ENCODE measurements around the gene CTNND2.
"Not testable (repeated sequence)": the region's sequence is repeated elsewhere in the genome, so short reads cannot be mapped to it uniquely, and the experiment has no call there.

Gene CTNND2

DNA sequence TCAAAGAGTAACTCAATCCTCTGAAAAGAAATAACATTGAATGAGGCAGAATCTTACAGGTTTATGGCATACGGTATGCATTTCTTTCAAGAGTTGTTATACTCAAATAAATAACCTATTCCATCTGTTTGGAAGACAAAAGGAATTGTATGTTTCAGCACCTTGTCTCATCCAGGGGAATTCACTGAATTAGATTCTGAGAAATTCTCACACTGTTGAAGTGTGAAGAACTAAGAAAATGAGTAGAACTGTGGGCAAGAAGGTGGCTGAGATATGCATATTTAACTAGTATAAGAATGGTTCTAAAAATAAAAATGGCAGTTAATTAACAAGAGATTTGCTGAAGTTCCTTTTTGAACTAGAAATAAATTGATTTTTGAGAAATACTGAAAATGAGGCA is 863.9 kb downstream of the CTNND2 start:
- no peak for DNase-seq (ENCODE audit: low read depth, low spot score)

DNA sequence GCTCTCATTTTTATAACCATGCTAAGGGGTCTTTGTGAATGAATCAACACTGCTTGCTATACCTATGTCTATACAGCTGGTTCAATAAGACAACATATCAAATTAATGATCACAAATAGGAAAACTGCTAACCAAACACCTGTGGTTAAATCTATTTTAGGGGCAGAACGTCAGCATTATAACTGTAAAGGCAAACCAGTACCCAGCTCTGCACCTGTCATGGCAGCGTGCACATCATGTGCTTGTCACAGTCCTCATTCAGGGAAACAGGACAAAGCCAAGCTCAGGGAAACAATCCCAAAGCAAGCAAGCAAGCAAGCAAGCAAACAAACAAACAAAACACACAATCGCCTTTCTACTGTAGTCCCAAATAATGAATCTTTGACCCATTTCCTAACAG is 865.5 kb downstream of the CTNND2 start:
- DNase-seq (ENCODE audit: low read depth, low spot score), result no peak

DNA sequence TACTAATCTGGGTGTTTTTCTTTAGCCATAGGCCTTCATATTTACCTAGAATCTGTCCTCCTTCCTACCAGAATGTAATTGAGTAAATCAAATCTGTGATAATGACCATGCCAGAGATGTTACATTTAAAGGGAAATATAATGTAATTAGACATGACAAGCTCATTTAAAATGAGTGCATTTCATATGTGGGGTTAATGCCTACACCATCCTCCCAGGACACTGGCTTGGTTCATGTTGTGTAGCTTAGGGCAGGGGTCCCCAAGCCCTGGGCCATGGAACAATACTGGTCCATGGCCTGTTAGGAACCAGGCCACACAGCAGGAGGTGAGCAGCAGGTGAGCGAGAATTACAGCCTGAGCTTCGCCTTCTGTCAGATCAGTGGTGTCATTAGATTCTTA is 866.3 kb downstream of the CTNND2 start:
- no peak for DNase-seq (ENCODE audit: low read depth, low spot score)

GRCh38 chr5:11037080-11037479 is 867.2 kb downstream of the CTNND2 start:
- no peak for DNase-seq (ENCODE audit: low read depth, low spot score)

DNA sequence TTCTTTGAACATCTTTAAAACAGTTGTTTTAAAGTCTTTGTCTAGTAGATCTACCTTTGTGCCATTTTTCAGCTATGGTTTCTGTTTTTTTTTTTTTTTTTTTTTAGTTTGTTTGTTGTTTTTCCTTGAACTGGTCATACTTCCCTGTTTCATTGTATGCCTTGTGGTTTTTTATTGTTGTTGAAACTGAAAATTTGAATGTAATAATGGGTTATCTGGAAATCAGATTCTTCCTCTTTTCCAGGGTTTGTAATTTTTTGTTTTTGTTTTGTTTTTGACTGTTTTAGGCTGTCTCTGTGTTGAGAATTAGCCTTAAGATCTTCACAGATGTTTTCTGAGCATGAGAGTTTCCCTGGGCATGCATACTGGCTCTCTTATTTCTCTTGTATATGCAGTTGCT is 873.6 kb downstream of the CTNND2 start:
- no peak for DNase-seq (ENCODE audit: low read depth, low spot score)

DNA sequence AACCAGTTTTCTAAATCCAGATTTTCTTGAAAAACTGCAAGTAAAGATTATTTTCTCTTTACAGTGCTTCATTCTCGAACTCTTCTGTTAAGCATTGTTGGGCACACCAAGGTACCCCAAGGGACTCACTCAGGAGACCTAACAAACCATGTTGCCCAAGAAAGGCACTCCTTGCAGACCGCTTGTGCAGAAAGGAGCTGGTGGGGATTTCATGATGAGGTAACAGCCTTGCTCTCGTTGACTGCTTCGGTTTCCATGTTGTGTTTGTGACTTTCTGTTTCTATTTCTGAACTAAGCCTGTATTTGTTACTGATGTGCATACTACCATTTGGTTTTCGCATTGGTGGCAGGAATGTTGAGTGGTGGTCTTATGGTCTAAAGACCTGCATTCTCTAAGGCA is 876.6 kb downstream of the CTNND2 start:
- no peak for DNase-seq (ENCODE audit: low read depth, low spot score)

DNA sequence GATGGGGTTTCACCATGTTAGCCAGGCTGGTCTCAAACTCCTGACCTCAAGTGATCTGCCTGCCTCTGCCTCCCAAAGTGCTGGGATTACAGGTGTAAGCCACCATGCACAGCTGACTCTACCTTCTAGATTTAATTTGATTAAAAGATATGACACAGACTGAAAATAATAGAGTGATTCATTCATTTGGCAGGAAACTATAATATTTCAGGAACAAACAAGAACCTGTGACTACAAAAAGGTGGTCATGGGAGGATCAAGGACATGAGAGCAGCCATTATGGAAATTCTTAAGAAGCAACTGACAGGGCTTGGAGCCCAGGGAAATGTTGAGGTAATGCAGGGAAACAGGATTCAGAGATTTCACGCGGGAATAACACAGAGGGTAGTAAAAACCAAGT is 877.7 kb downstream of the CTNND2 start:
- DNase-seq (ENCODE audit: low read depth, low spot score), result no peak

GRCh38 chr5:11023945-11024344 is 880.3 kb downstream of the CTNND2 start:
- no peak for DNase-seq (ENCODE audit: low read depth, low spot score)

- no peak for DNase-seq (ENCODE audit: low read depth, low spot score)
Observed at GRCh38 chr5:11013793-11014192, 890.5 kb downstream of the CTNND2 start.

GRCh38 chr5:11012295-11012694 is 892.0 kb downstream of the CTNND2 start:
- no peak for DNase-seq (ENCODE audit: low read depth, low spot score)

GRCh38 chr5:11010429-11011210 is 893.6 kb downstream of the CTNND2 start:
- DNase-seq (ENCODE audit: low read depth, low spot score), result no peak

- no peak for DNase-seq (ENCODE audit: low read depth, low spot score)
Observed at GRCh38 chr5:11009576-11009975, 894.7 kb downstream of the CTNND2 start.

DNA sequence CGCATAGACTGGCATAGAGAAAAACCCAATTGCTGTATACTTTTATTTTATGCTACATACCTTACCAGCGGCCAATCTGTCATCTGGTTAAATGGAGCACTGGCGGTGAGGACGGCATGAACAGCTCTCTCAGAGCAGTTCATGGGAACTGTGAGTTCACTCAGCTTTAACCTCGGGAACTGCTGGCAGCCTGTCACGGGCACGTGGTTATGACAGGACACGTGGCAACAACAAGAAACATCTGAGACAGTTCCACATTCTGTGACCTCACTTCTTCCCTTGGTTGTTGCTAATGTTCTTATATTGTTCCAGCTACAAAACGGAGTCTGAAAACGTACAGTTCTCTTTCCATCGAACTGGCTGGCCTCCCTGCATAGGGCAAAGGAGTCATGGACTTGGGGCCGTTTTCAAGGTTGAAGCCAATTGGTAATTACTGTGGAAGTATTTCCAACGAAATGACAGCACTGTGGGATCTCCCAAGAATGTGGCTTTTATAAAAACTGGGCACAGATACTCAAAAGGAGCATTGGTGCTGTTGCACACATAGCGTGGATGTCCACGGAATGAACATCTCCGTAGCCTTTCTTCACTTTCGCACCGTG is 896.9 kb downstream of the CTNND2 start:
- no peak for DNase-seq (ENCODE audit: low read depth, low spot score)

DNA sequence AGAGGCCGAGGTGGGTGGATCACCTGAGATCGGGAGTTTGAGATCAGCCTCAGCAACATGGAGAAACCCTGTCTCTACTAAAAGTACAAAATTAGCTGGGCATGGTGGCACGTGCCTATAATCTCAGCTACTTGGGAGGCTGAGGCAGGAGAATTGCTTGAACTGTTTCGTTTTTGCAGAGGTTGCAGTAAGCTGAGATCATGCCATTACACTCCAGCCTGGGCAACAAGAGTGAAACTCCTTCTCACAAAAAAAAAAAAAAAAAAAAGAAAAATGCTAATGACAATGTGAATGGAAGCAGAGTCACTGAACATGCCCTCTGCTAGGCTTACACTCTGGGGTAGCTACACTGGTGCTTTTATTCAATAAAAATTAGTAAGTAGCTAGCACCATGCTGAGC is 899.7 kb downstream of the CTNND2 start:
- not testable (repeated sequence) for DNase-seq (ENCODE audit: low read depth, low spot score)

DNA sequence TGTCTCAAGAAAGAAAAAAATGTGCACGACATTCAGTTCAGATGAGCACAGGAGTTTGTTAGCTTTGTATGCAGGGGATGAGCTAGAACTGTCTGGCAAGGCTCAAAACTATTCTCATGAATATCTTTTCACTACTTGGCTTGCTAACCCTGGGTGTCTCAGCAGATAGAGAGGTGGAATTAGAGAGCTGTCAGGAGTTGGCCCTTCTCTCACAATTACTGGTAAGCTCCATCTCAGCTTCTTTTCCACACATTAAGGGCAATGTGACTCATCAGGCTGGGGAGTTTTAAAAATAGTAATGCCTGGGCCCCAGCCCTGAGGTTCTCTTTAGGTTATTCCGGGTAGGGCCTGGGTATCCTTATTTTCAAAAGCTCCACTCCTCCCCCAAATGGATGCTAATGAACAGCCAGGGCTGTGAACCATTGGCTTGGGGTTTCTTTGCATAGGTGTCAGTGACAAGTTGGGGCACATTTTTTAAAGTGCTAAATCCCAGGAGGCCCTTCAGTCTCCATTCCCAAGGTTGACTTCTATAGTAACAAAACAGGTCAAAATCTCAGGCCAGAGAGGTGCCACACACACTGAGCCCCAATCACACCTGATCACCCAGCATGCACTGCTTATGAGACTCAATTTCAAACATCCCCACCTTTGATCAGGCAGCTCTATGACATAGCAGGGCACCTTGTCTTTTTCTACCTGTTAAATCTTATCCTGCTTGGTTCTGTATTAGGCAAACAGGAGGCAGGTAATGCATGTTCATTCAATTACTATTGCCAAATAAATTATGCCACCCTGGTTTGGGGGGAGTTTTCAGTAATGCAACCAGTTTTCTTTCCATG is 903.5 kb downstream of the CTNND2 start:
- no peak for DNase-seq (ENCODE audit: low read depth, low spot score)

GRCh38 chr5:10999714-11000113 is 904.5 kb downstream of the CTNND2 start:
- DNase-seq (ENCODE audit: low read depth, low spot score), result no peak

DNA sequence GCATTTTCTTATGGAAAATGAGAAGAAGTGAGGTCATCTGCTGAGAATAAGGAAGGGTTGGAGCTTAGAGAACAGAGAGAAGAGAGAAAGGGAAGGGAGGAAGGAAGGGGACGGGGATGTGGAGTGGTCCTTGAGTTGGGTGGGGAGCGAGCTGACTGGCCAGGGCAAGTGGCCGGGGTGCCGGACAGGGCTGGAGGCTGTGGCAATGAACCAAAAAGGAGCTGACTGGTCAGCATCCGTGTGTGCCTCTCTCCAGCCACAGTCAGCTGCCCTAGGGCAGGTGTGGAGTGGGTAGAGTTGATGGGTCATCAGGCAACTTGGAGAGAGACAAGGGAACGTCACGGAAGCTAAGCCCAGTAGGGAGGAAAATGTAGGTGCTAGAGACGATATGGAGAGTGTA is 908.4 kb downstream of the CTNND2 start:
- no peak for DNase-seq (ENCODE audit: low read depth, low spot score)

GRCh38 chr5:10994091-10994986 is 909.9 kb downstream of the CTNND2 start:
- no peak for DNase-seq (ENCODE audit: low read depth, low spot score)

DNA sequence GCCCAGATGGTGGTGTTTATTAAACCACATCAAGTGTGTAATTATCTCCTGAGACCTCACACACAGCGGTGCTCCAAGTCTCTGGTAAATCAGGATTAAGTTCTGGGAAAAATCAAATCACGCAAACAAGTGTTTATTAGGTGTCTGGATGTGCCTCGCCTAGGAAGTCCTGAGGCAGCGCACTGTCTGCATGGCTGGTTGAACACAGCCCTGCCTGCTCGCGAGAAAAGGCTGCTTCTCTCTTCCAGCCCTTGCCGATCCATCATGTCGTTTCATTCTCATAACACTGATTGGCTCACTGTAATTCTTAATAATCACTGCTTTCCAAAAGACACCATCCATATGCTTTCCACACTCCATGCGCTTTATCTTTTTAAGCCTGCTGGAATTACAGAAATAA is 913.6 kb downstream of the CTNND2 start:
- DNase-seq (ENCODE audit: low read depth, low spot score), result no peak

GRCh38 chr5:10989577-10990263 is 914.5 kb downstream of the CTNND2 start:
- DNase-seq (ENCODE audit: low read depth, low spot score), result no peak

DNA sequence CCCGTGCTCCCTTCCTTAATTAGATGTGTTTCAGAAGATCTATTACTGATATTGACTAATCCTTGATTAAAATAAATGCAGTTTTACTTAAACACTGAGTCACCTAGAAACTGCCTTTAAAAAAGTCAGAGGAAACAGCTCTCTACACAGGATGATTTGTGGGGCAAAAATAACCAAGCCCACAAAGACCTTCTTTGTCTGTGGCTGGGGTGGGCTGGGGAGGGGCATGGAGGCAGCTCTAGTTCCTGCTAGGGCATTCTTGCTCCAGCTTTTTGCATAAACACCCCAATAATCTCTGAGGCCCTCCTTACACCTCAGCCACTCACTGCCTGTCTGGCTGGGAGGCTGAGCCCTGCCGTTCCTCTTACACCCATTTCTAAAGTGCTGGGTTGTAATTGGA is 915.6 kb downstream of the CTNND2 start:
- no peak for DNase-seq (ENCODE audit: low read depth, low spot score)
